ENCODE measurements around the gene FGF8.

Gene FGF8

DNA sequence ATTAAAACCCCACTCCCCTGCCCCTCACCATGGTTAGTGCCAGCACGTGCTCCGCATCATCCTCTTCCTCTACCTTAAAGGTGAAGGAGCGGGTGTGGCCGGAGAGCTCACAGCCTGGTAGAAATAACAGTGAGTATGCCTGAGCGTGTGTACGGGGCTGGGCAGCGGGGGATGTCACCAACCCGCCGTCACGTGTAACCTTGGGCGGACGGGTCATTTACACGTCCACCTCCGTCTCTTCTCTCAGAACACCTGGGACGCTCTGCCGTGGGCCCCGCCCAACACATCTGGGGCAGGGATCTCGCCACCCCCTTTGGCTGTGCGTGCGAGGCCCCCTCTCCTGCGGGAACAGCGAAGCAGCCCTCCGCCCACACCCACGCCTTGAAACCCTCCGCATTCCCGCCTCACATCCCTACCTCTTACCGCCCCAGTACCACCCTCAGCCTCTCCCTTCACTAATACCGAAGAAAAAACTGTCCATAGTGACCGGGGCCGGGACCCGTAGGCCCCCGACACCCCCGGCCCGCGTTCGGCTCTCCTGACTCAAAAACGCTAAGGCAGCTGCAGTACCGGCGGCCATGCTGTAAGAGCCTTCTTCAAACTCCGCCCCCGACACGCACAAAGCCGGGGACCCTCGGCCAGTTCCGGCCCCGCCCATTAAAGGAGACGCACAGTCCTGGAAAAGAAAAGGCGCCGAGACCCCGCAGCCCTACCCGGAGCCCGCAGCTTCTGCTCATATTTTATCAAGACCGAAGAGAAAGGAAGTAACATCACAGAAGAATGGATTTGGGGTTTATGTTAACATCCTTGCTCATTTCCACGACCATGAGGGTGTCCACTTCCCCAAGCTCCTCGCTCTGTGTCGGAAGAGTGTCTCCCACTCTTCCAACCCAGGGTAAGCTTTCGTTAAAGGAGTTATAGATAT lies 7.2 kb upstream of the FGF8 start, which contains the start of gene NPM3:
TSS of gene NPM3 (minus strand) at position 636 of the 925 bp plus-strand sequence. CDS start at position 580, 56 bp downstream.
- peak; percentile 91 for DNase-seq (ENCODE audit: extremely low spot score)
- ChIA-PET CTCF (interaction anchor here (0.7 to 10.7 kb wide), 15 partner anchors 11 to 569 kb away, joined by 3 to 331 read pairs (median 7); no protein-coding TSS in a partner anchor), POLR2A (no interaction called here)
- TF ChIP-seq, protein P1, sequence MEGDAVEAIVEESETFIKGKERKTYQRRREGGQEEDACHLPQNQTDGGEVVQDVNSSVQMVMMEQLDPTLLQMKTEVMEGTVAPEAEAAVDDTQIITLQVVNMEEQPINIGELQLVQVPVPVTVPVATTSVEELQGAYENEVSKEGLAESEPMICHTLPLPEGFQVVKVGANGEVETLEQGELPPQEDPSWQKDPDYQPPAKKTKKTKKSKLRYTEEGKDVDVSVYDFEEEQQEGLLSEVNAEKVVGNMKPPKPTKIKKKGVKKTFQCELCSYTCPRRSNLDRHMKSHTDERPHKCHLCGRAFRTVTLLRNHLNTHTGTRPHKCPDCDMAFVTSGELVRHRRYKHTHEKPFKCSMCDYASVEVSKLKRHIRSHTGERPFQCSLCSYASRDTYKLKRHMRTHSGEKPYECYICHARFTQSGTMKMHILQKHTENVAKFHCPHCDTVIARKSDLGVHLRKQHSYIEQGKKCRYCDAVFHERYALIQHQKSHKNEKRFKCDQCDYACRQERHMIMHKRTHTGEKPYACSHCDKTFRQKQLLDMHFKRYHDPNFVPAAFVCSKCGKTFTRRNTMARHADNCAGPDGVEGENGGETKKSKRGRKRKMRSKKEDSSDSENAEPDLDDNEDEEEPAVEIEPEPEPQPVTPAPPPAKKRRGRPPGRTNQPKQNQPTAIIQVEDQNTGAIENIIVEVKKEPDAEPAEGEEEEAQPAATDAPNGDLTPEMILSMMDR (IDR thresholded peaks at IDR 0.05; ENCODE audit: control extremely low read depth, extremely low read depth, low read depth, missing control alignments), result no peak

DNA sequence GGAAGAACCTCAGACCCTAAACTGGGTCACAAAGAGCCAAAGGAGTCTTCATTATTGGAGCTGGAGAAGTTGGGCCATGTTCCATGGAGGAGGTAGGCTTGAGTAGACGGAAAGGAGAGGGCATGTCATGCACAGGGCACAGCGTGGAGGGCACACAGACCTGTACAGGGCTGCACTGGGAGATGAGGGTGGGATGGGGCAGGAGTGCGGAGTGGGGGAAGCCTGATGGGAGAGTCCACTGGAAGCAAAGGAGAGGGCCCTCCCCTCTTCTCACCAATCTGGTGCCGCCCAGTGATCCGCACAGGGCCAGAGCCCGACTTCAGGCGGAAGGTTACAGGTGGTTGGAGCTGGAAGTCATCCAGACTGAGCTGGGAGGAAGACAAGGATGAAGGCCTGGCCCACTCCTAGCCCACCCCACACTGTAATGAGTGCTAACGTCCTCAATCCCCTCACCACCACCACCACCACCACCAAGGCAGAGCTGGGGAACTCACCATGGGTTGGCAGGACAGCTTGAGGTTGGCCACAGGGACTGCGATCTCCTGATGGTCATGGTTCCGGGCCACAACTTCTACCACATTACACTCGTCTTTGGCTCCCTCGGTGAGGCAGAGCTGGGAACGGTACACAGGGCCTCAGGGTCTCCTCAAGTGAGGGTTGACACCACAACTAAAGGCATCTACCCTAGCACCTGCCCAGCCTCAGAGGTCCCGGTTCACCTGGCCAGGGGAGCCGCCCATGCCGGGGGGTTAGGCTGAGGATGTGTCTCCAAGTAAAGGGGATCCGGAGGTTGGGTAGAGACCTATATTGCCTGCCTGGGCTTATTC lies 6.3 kb upstream of the FGF8 start:
- DNase-seq (ENCODE audit: extremely low spot score), result peak; percentile 32
- TF ChIP-seq, protein P1 (IDR thresholded peaks at IDR 0.05; ENCODE audit: control extremely low read depth, extremely low read depth, low read depth, missing control alignments), result no peak
- ChIA-PET POLR2A (interaction anchor here (0.7 kb wide), 1 partner anchor 12 kb away, joined by 3 read pairs; no protein-coding TSS in a partner anchor), CTCF (interaction anchor here (0.6 to 10.7 kb wide), 29 partner anchors 8 to 600 kb away, joined by 3 to 331 read pairs (median 7); partner anchors contain the start of gene HPS6)

DNA sequence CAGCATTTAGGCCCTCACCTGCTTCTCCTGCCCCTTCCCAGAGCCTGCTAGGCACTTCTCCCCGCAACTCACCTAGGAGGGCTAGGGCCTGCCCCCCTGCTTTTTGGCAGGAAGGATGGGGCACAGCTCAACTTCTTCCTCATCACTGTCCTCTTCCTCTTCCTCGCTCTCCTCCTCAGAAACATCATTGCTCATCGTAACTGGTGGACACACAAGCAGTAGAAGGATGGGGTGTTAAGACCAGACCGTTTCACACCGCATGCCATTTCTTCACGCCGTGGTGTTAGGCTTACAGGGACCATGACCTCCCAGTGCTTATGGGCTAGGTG lies 5.7 kb upstream of the FGF8 start:
- ChIA-PET CTCF (interaction anchor here (0.6 to 10.7 kb wide), 59 partner anchors 8 to 642 kb away, joined by 3 to 331 read pairs (median 4); partner anchors contain the start of genes DPCD, HPS6, OGA and POLL), POLR2A (interaction anchor here (0.7 kb wide), 1 partner anchor 12 kb away, joined by 3 read pairs; no protein-coding TSS in a partner anchor)
- DNase-seq (ENCODE audit: extremely low spot score), result peak; percentile 16
- TF ChIP-seq, protein P1 (IDR thresholded peaks at IDR 0.05; ENCODE audit: control extremely low read depth, extremely low read depth, low read depth, missing control alignments), result no peak

DNA sequence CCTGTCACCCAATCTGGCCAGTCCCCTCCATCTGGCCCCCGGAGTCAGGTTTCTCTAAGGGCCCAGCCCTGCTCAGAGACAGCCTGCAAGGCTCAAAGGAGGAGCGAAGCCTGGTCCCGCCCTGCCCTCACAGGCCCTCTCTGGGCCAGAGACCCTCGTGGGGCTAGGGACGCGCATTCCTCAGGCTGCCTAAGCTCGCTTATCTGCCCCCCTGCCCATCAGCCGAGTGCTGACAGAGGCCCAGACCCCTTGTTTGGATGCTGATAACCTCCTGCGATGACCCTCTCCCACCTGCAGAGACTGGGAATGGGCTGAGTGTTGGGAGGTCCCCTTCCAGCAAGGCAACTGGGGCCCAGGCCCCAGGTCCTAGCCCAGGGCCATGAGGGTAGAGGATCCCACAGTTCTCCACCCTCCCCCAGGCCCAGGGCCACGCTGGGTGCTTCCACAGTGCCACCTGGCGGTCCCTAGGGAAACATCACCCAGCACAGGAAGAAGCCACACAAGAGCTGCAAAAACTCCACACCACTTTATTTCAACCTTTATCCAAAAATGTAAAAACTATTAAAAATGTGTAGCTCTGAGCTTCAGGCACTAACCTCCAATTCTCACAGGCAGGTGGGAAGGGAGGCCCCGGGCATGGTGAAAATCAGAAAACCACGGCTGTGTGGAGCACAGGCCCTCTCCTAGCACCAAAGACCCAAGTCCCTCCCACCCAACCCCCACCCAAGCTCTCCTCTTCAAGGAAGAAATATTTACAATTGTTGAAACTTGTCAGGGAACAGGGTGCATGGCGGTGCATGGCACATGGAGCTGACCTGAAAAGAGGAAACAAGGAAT lies 5.1 kb upstream of the FGF8 start:
- POLR2A ChIA-PET, result no interaction called here

DNA sequence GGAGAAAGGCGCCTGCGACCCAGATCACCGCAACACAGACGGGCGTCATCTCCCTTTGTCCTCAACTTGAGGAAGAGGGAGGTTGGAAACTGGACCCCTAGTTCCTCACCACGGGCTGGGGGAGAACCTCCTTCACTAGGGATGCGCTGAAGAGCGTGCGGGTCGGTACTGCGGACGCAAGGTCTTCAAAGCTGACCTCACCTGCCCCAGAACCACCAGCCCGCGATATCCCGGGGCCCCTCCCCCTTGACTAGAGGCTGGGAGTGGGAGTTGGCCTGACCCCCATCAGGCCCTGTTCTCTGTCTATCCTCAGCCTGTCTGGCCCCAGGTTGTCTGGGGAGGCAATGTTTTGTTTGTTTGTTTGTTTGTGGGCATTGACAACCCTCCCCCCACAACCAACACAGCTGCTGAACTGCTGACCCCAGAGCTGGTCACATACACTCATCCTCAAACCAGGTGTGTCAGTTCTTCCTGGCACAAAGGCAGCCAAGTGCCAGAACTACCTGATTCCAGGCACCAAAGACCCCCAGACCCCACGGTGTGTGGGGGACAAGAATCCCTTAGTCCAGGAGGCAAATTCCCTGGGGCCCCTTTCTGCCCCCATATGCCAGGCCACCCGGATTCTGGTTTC lies 4.4 kb upstream of the FGF8 start:
- CTCF ChIA-PET, result interaction anchor here (0.9 to 10.7 kb wide), 27 partner anchors 8 to 567 kb away, joined by 3 to 331 read pairs (median 8); partner anchors contain the start of genes DPCD, OGA and POLL
- DNase-seq (ENCODE audit: extremely low spot score), result no peak
- TF ChIP-seq, protein P1 (IDR thresholded peaks at IDR 0.05; ENCODE audit: control extremely low read depth, extremely low read depth, low read depth, missing control alignments), result no peak
- POLR2A ChIA-PET, result no interaction called here

More for the DNA sequence above, 5.1 kb upstream of the FGF8 start:
- peak; percentile 86 for DNase-seq (ENCODE audit: extremely low spot score)
- TF ChIP-seq, protein P1 (IDR thresholded peaks at IDR 0.05; ENCODE audit: control extremely low read depth, extremely low read depth, low read depth, missing control alignments), result peak; percentile 83
- CTCF ChIA-PET, result interaction anchor here (0.6 to 10.7 kb wide), 61 partner anchors 9 to 641 kb away, joined by 3 to 331 read pairs (median 4); partner anchors contain the start of genes DPCD, HPS6, OGA and POLL

Measured in GM10248 (cell line).